Ammon's horn (tissue), 1 donor: ENCODE results near the gene ARHGAP22.

Experiments
- DNase-seq: peaks from one replicate; pipeline ENCODE4 v3.0.0-alpha.2; 2016; ENCODE audit warnings: low spot score

ARHGAP22 gene

DNA sequence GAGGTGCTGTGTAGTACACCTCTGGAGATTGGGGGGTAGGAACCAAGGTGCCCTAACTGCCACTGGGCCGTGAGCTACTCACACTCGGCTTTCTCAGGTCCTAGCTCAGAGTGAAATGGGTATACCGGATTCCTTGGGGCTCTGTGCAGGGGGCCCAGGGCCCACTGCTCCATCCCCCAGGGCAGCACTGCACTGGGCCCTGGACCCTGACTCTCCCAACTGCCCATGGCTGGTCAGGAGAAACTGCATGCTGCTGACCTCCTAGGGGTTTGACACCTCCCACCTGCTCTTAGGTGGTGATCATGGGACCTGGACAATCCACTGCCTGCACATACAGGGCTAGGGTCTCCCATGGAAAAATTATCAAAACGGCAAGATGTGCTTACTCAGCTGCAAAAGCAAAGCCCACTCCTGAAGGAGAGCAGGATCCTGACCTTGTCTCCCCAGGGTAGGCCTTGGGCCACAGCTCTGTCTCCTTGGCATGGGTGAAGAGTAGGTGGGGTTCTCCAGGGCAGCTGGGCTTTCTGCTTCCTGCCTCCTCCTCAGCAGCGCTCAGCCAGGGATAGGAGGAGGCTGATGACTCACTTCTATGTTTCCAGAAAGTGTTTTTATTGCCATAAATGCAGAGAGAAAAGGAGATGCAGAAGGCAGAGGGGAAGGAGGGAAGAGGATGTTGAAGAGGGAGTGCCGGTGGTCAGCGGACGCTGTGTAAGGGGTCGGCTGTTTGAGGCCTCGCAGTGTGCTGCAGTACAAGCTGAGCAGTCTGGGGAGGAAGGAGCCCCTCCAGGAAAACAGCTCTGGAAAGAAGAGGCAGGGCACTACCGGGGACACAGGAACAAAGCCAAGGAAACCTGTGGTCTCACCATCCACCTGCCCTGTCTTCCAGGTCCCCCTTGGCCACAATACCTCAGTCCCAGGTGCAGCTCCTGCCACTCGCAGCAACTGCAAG lies 107.8 kb downstream of the ARHGAP22 start:
- peak; percentile 54 for DNase-seq

DNA sequence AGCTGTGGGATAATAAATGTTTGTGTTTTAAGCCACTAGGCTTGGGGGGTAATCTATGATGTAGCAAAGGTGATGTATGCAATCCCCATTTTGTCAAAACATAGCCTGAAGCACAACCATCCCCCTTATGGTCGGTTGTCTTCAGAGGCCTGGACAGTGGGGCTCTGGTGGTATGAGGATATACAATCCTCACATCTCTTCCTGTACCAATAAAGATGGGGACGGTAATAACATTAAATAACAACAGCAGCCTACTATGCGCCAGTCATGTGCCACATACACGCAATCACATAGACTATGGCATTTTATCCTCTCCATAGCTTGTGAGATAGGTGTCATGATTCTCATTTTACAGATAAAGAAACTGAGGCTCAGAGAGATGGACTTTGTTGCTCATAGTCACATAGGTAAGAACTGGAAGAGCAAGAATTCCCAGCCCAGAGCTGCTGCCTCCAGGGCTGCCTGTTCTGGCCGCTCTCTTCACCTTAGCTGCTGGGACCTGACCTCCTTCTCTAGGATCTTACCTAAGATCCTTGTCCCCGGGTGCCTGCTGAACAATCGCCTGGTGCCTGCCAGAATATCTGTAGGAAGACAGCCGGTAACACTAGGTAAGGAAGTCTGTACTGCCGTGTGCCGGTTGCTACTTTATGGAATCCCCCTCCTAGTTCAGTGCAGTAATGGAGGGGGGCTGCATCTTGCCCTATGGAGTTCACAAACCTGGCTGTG lies 108.6 kb downstream of the ARHGAP22 start:
- DNase-seq, result no peak

DNA sequence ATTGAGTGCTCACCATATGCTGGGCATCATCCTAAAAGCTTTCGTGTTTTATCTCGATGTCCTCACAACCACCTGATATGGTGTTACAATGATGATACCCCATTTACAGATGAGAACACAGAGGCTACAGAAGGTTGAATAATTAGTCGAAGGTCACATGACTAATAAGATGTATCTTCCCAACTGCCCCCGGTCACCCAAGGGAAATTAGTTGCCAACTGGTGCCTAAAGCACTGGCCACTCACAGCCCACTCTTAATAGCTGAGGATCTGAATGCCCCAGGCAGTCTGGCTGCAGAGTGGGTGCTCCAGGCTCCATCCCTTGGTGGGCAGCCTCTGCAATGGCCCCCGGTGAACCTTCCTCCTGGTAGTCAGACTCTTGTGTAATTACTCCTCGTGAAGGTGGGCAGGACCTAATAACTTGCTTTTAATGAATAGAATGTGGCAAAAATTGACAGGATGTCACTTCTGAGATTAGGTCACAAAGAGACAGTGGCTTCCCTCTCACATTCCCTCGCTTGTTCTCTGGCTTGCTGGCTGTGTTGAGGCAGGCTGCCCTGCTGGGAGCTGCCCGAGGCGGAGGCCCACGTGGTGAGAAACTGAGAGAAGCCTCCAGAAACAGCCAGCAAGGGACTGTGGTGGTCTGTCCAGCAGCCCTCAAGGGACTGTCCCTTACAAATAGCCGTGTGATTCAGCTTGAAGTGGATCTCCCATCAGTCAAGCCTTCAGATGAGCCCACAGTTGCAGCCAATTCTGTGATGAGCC lies 109.4 kb downstream of the ARHGAP22 start:
- no peak for DNase-seq

DNA sequence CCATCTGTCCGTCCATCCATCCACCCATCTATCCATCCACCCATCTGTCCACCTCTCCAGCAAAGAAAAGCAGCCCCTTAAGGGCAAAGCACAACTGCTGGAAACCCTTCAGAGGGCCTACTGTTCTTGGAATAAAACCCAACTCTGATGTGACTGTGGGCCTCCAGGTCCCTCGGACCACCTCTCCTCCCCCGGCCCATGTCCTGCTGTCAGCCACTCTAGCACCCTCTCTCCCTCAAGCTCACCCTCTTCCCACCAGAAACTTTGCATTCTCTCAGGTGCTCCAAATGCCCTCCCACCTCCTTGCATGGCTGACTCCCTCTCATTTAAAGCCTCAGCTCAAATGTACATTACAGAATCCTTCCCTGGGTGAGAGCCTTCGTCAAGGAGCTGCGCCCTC lies 110.3 kb downstream of the ARHGAP22 start:
- DNase-seq, result no peak

DNA sequence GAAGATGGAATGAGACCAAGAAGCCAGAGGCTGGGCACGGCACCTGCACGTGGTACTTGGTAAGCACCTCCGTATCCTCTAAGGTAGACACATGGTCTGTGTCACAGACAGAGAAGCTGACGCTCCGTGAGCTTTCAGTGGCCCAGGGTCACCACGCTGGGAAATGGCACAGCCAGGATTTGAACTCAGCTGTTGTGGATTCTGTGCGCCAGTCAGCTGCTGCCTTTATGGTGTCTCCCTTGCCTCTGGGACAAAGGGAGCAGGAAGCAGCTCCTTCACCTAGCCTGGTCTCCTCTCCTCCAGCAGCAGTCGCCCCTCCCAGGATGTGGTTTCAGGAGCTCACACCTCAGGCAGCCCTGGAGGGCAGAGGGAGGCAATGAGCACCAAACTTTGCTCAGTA lies 110.8 kb downstream of the ARHGAP22 start:
- DNase-seq, result no peak

DNA sequence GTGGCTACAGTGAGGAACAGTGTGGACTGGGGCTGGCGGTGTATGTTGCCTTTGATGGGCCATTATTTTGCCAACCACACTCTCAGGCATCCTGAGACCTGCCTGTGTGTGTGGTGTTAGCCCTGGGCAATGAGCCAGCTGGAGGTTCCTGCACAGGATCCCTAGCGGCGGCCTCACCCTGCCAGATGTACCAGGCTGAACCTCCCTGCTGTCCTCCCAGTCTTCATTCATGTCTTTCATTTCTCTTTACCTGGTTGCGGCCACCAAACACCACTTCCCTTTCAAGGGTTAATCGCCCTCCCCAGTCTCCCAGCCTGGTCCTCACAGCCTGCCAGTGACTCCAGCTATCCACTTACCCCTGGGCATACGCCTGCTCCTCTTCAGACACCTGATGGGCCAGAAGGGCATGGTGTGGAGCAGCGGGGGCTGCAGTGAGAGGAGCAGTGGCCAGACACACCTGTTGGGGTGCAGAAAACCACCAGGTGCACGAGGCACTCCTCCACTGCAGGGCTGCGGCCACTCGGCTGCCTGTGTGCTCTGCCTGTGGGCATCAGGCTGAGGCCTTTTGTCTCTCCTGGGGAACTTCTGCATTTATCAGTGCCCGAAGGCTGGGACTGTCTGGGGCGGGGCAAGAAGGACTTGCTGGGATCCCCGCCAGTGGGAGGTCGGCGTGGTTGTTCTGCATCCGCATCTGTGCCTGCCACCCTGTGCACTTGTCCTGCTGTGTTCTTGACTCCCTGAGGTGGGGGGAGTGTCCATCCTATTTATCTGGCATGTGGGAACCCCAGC lies 111.6 kb downstream of the ARHGAP22 start:
- DNase-seq, result peak; percentile 54

DNA sequence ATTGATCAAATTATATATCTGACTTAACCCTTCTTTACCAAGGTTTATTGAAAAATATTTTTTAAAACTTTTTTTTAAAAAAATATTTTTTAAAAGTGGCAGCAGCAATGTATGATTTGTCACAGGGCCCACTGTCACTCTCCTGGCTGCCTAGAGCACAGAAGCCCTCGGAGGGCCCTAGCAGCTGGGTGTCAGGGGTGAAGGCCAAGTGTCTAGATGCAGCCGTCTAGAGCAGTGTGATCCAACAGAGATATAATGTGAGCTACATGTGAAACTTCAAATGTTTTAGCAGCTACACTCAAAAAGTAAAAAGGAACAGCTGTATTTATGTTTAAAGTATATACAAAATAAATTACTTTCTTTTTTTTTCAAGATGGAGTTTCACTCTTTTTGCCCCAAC lies 112.7 kb downstream of the ARHGAP22 start:
- no peak for DNase-seq

DNA sequence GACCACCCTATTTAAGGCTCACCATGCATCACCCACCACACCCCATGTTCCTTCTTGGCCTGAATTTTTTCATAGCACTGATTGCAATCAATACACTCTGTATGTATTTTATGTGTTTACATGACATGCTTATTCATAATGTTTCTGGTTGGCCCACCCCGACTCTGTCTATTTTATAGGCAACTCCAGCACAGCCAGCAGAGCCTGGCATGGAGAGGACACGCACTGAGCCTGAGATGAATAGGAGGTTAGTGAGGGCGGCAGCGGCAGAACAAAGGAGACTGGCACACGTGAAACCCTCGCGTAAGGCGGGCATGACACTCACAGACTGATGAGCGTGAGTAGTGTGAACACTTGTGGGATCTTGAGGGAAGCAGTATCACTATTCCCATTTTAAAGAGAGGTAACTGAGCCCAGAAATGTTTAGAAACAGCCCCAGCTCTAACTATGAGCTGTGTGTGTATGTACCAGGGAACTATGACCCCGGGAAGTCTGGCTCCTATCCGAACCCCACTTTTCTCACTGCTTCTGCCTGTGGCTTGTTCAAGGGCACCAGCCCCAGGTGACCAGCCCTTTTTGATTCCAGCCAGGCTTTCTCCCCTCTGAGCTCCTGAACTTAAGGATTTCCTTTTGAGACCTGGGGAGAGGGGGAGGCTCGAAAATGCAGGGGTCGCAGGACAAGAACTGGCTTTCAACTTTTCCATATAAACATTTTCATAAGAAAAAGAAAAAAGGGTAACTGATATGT lies 113.3 kb downstream of the ARHGAP22 start:
- DNase-seq, result peak; percentile 65

DNA sequence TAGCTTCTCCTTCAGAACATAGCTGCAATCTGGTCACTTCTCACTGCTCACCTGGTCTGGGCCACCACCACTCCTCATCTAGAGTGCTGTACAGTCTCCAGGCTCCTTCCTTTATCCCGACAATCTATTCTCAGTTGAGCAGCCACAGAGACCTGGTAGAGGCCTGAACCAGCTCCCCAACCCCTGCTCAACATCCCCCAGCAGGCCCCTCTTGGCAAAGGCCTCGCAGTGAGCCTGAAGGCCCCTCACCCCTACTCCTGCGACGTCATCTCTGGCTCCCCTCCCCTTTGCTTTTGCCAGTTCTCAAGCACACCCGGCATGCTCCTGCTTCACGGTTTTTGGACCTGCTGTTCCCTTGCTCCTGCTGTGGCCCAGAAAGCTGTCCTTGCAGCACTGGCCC lies 113.9 kb downstream of the ARHGAP22 start:
- DNase-seq, result no peak

DNA sequence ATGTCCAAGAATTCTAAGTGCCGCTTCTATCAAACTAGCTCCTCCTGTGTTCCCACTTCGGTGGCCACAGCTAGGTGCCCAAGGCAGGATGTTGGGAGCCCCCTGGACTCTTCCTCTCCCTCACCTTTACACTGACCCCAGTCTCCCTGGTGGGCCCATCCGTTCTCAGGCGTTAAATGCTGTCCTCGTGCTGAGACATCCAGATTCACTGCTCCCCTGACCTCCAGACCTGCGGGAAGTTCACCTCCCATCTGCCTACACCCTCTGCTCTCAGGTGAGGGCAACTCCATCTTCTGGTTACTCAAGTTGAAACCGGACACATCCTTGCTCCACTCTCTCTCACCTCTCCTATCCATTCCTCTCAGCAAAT lies 114.3 kb downstream of the ARHGAP22 start:
- DNase-seq, result no peak

DNA sequence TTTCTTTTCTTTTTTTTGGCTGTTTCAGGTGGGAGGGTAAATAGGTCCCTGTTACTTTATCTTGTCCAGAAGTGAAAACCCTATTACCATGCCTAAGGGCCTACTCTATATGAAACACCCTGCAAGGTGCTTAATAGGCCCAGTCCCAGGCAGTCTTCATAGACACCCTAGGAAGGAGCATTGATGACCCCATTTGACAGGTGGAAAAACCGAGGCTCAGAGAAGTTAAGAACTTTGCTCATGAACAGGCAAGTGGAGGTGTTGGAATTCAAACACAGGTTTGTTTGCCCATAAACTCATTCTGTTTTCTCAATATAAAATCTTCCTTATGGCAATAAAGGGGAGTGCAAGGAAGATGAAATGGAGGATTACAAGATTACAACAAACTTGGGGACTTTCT lies 115.8 kb downstream of the ARHGAP22 start:
- no peak for DNase-seq

DNA sequence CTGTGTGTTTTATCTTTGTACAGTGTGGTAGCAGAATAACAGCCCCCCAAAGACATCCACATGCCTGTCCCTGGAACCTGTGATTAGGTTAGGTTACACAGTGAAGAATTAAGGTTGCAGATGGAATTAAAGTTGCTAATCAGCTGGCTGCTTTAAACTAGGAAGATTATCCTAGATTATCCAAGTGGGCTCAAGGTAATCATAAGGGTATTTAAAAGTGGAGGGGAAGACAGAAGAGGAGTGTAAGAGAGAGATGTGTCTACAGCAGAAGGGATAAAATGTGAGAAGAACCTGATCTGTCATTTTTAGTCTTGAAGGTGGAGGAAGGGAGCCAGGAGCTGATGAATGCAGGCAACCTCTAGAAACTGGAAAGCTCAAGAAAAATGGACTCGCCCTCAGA lies 117.6 kb downstream of the ARHGAP22 start:
- DNase-seq, result no peak

DNA sequence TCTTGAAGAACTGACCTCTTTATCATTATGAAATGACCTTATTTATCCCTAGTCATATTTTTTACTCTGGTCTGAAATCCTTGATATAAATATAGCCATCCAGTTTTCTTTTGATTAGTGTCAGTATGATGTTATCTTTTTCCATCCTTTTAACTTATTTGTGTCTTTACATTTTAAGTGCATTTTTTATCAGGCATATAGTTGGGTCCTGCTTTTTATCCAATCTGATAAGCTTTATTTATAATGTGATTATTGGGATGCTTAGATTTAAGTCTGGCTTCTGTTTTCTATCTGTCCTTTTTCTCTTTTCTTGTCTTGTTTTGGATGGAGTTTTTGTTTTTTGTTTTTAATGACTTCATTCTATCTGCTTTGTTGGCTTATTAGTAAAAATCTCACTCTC lies 119.2 kb downstream of the ARHGAP22 start:
- DNase-seq, result no peak

DNA sequence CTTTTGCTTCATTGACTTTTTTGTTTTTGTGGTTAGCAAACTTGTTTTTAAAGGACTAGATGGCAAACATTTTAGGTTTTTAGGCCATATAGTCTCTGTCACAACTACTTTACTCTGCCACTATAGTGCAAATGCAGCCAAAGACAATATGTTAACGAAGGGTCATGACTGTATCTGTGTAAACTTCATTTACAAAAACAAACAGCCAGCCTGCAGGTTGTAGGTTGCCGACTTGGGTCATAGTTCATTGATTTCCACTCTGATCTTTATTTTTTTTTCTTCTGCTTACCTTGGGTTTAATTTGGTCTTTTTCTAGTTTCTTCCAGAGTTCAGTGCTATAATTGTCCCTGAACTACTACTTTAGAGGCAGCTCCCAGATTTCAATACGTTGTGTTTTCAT lies 120.0 kb downstream of the ARHGAP22 start:
- no peak for DNase-seq

DNA sequence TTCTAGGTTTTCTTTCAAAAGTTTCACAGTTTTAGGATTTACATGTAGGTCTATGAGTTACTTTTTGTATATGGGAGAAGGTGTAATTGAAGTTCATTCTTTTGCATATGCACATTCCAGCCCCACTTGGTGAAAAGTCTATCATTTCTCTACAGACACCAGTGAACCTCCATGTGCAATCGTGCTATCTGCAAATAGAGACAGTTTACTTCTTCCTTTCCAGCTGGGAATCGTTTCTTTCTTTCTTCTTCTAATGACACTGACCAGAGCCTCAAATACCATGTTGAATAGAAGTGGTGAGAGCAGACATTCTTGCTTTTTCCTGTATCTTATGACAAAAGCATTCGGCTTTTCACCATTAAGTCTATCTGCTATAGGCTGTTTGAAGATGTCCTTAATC lies 122.7 kb downstream of the ARHGAP22 start:
- no peak for DNase-seq

DNA sequence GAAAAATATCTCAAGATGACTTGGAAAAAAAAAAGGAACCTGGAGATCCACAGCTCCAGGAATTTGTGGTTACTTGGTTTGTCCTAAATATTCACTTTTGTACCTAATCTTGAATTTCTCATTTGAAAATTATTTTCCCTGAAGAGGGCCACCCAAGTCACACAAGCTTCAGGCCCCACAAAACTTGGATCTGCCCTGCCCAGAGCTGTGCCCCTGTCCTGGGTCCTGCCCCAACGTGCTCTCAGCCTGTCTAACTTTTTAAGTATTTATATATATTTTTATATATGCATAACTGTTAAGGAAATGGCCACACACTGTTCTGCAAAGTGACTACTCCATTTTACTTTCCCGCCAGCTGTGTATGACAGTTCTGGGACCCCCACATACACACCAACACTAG lies 123.5 kb downstream of the ARHGAP22 start:
- no peak for DNase-seq

DNA sequence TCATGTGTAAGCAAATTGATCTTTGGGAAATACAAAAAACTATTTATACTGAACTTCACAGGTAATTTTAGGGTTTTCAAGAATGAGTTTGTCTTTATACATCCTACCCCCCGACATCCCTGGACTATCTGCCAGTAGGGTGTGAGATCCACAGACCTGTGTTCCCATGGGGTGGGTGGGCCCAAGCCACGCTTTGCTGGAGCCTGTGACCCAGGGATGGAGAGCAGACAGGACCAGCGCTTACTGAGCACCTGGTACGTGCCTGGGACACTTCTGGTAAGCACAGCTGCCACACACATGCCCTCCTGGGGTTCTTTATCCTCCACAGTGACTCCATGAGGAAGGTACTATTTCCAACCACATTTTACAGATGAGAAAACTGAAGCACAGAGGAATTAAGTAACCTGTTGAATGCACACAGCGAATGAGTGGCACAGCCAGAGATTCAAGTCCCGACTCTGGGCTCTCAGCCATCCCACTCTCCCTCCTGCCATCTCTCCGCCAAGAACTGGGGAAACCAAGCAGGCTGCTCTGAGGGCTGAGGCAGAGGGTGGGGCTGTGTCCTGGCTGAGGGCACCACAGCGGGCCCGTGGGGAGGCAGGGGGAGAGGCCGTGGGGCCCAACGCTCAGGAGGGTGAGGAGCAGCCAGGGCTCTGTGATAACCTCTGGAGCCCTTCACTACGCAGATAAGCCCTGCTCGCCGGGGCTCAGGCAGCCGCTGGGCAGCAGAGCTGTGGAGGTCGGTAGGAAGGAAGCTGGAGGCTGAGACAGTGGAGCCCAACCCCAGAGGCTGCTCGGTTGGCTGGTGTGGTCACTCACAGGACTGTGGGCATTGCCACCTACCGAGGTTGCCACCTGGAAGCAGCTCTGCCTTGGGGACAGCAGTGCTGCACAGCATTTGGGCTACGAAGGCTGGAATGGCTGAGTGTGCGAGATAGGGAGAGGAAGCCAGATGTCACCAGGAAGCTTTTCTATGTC lies 124.2 kb downstream of the ARHGAP22 start:
- DNase-seq, result no peak

DNA sequence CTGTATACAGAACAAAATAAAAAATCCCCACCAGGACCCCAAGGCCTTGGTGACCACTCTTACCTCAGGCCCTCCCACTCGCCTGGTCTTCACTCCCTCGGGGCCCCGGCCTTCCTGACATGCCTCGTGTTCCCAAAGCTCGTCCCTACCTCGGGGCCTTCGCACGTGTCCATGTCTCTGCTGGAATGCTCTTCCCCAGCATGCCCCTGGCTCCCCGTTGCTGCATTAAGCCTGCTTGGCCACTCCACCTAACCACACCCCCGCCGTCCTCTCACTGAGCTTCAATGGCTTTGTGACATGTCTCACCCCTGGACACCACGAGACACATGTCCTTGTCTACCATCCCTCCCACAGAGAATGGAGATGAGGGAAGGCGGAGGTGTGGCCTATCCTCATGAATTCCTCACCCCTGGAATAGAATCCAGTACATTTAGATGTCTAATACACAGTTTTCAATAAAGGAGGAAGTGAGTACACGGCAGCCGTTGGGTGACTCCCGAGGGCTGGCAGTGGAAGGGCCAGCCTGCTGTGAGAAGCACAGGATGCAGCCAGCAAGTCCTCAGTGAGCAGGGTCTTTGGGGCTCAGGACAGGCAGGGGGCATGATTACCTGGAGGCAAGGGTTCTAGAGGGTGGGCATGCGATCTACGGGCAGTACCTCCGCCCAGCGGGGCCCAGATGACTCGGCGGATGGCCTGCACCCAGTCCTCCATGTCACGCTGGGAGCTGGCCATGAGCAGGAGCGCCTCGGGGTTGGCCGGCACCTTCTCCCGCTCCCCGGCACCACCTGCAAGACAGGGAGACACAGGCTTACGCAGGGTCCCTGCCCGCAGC lies 125.7 kb downstream of the ARHGAP22 start:
- no peak for DNase-seq

DNA sequence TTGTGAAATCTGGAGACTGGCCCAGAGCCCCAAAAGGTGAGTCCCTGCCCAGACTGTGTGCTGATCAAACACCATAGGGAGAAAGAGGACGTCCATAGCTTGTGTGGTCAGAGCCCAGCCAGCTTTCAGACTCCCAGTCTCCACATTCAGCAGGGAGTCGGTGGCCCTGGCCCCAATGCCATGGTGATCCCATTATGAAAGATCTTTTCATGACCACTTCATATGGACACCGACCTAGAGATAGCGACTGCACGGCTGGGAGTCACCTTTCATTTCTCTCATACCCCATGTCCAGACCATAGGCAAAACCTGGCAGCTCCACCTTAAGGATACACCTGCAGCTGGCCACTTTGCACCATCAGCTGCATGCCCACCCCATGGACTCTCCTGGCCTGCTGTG lies 126.4 kb downstream of the ARHGAP22 start:
- DNase-seq, result no peak
